Activated CD4-positive, alpha-beta T cell treated with anti-CD3 and anti-CD28 coated beads for 4 hours (primary cell): ENCODE measurements around the gene OBSCN.

ENCODE experiments used
- DNase-seq, 2 donors: peaks; one replicate each; pipeline ENCODE4 v3.0.0-alpha.2; 2020

OBSCN gene

GRCh38 chr1:228347181-228347580, 139.3 kb downstream of the OBSCN start:
- no peak for DNase-seq

DNA sequence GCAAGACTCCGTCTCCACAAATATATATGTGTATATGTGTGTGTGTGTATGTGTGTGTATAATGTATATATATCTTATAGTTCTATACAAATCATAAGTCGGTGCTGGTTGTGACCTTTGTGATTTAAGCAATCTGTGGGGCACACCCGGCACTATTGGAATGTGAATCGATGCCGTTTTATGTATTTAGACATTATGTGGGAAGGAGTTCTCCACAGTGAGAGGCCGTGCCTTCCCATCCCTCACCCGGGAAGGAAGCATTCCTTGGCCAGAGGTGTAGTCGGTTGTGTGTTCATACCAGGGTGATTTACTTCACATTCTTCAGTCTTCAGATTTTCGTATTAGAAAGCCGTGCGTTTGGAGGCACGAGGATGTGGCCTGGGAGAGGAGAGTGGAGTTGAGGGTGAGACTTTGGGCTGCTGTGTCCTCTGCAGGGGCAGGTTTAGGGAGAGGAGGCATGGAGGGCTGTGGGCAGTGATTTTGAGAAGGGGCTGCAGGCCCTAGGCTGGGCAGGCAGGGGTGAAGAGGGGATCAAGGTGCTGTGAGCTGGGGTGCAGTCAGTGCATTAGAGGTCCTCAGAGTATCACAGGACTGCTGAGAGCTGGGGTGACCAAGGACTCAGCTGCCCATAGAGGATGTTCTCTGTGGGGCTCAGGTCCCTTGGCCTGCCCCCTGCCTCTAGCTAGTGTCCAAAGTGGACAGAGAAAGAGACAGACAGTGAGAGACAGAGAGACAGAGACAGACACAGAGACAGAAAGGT, 141.0 kb downstream of the OBSCN start:
- DNase-seq: no peak

- DNase-seq: no peak
These were observed 141.9 kb downstream of the OBSCN start for GRCh38 chr1:228349701-228350171.

DNA sequence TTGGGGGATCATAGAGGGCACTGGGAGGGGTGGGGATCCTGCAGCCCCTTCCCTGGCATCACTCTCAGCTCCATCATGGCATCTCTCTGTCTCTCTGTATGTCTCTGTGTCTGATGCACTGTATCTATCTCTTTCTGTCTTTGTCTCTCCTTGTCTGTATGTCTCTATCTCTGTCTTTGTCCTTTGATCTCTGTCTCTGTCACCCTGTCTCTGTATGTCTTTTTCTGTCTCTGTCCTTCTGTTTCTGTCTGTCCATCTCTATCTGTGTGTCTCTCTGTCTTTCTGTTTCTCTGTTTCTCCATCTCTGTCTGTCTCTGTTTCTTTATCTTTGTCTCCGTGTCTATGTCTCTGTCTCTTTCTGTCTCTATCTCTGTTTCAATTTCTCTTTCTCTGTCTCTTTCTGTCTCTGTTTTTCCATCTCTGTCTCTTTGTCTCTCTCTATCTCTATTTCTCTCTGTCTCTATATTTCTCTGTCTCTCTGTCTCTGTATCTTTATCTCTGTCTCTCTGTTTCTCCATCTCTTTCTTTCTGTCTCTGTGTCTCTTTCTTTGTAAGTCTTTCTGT, 142.4 kb downstream of the OBSCN start:
- no peak for DNase-seq

GRCh38 chr1:228350831-228351781, 143.3 kb downstream of the OBSCN start:
- DNase-seq: no peak

DNA sequence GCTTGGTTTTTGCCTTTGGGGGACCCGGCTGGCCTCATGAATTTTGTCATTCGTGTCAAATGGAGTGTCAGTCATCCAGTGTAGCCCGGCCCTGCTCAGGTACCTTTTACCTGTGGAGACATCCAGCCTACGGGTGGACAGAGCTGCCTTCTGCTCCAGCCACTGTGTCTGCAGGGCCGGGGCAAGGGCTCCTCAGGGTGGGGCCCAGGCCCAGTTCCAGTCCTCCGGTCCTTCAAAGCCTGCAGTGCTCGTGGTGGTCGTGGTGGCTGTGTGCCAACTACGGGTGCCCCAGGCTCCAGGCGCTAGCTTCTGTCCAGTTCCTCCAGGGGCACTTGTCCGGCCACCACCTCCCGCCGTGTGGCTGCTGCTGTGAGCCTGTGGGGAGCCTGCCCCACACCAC, 144.0 kb downstream of the OBSCN start:
- no peak for DNase-seq

- DNase-seq: no peak
These were observed 145.0 kb downstream of the OBSCN start for GRCh38 chr1:228352677-228353481.

DNA sequence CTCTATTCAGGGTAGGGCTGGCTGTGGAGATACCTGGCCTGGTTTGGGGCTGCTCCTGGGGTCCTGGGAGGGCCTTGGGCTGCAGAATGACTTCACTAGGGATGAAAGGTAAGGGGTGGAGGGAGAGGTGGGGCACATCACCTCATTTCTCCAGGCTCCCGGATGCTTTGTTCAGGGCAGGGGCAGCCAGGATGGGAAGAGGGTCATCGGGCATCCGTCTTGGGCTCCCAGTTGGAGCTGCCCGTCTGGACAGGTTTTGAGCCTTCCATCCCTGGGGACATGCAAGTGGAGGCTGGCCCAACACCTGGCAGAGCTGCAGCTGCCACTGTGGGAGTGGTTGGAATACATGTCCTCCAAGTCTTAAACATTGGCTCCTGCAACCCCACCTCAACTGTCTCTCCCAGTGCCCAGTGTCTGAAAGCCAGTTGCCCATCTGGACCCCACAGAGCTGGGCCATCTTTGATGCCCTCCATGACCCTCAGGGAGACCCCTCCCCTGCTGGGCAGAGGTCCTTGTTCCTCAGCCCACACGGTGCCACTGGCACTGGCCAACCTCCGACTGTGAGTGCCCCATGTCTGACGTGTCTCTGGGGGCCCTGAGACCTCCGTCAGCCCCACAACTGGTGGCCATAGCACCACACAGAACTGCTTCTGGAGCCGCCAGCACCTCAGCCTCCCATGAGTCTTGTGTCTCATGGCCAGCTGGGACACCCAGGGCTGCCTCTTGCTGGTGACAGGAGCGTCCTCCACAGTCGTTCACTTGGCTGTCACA, 145.9 kb downstream of the OBSCN start:
- no peak for DNase-seq

DNA sequence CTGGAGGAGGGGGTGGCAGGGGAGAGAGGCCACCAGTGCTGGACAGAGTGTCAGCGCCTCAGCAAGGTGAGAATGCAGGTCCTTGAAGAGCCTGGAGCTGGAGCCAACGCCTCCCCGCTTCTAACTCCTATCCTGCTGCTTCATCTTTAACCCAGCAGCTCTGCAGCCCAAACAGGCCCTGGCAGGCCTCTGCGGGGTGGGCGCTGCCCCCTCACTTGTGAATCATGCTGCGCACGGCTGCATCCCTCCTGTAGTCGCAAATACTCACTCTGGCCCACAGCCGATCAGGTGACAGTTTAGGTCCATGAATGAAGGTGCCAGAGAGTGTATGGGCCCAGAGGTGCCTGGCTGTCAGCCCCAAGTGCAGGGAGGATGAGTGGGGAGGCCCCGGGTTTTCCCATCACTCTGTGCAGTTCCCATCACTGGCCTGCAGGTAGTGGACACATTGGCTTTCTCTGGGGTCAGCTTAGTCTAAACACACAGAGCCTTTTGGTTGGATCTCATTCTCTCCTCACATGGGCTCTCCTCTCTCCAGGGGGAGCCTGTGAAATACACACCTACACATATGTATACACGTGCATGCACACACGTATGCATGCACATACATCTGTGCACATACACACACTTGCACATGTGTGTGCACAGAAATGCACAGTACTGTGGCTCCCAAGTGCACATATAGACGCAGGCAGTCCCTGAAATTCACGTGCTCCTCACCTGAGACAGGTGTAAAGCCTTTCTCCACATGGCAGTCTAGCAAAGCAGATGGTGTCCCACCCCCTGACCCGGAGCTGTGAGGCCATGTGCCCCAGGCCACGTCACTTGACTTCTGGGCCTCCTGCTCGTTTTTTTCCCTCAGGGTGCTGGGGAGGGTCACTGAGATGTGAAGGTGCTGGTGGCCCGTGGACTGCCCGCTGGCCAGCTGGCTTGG, 146.8 kb downstream of the OBSCN start:
- no peak for DNase-seq

GRCh38 chr1:228356897-228357680, 149.2 kb downstream of the OBSCN start:
- no peak for DNase-seq

GRCh38 chr1:228358039-228358763, 150.4 kb downstream of the OBSCN start:
- DNase-seq: no peak

- no peak for DNase-seq
These were observed 151.1 kb downstream of the OBSCN start for GRCh38 chr1:228358764-228359612.

DNA sequence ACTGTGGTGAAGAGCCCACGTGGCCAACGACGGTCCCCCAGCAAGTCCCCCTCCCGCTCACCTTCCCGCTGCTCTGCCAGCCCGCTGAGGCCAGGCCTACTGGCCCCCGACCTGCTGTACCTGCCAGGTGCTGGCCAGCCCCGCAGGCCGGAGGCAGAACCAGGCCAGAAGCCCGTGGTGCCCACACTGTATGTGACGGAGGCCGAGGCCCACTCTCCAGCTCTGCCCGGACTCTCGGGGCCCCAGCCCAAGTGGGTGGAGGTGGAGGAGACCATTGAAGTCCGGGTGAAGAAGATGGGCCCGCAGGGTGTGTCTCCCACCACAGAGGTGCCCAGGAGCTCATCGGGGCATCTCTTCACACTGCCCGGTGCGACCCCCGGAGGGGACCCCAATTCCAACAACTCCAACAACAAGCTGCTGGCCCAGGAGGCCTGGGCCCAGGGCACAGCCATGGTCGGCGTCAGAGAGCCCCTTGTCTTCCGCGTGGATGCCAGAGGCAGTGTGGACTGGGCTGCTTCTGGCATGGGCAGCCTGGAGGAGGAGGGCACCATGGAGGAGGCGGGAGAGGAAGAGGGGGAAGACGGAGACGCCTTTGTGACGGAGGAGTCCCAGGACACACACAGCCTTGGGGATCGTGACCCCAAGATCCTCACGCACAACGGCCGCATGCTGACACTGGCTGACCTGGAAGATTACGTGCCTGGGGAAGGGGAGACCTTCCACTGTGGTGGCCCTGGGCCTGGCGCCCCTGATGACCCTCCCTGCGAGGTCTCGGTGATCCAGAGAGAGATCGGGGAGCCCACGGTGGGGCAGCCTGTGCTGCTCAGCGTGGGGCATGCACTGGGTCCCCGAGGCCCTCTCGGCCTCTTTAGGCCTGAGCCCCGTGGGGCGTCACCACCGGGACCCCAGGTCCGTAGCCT, 152.0 kb downstream of the OBSCN start:
- no peak for DNase-seq

DNA sequence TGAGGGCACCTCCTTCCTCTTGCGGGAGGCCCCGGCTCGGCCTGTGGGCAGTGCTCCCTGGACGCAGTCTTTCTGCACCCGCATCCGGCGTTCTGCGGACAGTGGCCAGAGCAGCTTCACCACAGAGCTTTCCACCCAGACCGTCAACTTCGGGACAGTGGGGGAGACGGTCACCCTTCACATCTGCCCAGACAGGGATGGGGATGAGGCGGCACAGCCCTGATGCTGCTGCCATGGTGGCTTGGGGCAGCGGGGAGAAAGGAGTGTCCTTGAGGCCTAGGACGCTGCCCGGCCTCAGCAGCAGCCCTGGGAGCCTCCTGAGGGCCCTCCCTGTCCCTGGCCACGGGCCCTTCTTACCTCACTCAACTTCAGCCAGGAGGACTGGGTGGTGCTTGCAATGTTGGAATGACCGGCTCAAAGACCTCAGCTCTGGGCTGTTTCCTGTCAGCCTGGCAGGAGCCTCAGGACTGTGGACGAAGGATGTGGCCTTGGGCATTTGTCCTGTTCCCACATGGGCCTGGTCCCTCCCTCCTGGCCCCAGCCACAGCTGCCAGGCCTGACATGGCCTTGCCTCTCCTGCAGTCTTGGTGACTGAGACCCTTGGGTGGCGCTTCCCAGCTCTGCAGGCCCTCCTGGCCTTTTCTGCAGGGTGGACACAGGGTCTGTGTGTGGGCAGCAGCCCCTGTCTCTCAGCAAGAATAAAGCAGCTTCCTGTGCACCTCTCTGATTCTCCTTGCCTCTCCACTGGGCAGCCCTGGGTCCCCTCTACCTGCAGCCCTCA, 152.9 kb downstream of the OBSCN start:
- no peak for DNase-seq

DNA sequence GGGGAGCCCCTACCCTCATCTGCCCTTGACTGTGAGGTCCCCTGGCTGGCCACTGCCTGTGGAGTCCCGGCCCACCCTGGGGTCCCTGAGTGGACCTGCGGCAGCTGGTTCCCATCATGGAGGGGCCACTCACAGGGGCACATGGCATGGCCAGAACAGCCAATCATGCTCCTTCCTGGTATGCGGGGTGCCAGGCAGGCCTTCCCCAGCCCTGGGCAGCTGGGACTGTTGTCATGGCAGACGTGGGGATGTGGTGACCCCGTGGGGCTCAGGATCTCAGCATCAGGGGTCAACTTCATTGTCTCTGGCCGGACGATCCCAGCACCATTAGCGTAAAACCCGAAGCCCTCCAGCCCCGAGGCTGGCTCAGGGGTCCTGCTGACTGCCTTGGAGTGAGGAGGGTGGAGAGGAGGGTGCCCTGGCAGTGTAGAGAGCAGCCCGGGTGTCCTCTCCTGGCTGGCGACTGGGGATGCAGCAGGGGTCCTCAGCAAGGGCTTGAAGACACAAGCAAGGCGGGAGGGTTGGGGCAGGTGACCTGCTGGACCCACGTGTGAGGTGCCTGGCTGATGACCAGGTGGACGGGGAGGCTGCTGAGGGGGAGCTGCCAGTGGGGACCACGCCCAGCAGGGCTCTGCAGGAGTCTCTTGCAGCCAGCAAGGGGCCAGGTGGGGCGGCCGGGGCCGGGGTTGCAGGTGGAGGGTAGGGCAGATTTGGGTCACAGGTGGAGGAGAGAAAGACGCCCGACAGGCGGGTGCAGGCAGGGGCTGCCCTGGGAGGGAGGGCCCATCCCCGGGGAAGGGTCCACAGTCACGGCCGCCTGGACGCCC, 153.7 kb downstream of the OBSCN start:
- no peak for DNase-seq
